ENCODE measurements around the gene ZFP36L1.

DNA sequence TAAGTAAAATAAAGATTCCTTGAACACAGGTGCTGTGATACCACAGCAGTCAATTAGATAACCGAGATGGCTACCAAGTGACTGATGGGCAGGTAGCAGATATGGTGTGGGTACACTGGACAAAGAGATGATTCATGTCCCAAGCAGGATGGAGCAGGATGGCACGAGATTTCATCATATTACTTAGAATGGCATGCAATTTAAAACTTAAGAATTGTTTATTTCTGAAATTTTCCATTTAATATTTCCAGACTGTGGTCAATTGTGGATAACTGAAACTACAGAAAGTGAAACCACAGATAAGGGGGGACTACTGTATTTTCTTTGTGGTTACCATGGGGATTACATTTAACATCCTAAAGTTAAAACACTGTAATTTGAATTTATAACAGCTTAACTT, 7.5 kb upstream of the ZFP36L1 start:
- TF ChIP-seq, protein P1, sequence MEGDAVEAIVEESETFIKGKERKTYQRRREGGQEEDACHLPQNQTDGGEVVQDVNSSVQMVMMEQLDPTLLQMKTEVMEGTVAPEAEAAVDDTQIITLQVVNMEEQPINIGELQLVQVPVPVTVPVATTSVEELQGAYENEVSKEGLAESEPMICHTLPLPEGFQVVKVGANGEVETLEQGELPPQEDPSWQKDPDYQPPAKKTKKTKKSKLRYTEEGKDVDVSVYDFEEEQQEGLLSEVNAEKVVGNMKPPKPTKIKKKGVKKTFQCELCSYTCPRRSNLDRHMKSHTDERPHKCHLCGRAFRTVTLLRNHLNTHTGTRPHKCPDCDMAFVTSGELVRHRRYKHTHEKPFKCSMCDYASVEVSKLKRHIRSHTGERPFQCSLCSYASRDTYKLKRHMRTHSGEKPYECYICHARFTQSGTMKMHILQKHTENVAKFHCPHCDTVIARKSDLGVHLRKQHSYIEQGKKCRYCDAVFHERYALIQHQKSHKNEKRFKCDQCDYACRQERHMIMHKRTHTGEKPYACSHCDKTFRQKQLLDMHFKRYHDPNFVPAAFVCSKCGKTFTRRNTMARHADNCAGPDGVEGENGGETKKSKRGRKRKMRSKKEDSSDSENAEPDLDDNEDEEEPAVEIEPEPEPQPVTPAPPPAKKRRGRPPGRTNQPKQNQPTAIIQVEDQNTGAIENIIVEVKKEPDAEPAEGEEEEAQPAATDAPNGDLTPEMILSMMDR (IDR thresholded peaks at IDR 0.05) = no peak
- TF ChIP-seq EZH2 (IDR thresholded peaks at IDR 0.05) = no peak
